GM19099 (cell line): ENCODE measurements around the gene GPC5.

Experiments used
- POLR2A ChIP-seq: IDR thresholded peaks from 3 replicates; pipeline ENCODE4 v1.6.1; 2011; ENCODE audit warnings: low read depth; ENCODE audit not compliant: insufficient read length; ENCODE audit errors: extremely low read depth

Gene GPC5

GRCh38 chr13:92390217-92390616, 991.8 kb downstream of the GPC5 start:
- no peak for TF ChIP-seq POLR2A

- no peak for TF ChIP-seq POLR2A
These were observed 1005.2 kb downstream of the GPC5 start for GRCh38 chr13:92403606-92404005.

GRCh38 chr13:92407858-92408257, 1009.4 kb downstream of the GPC5 start:
- TF ChIP-seq POLR2A: no peak

GRCh38 chr13:92412481-92412880, 1014.1 kb downstream of the GPC5 start:
- TF ChIP-seq POLR2A: no peak

GRCh38 chr13:92412996-92413395, 1014.6 kb downstream of the GPC5 start:
- no peak for TF ChIP-seq POLR2A

GRCh38 chr13:92413452-92413851, 1015.0 kb downstream of the GPC5 start:
- no peak for TF ChIP-seq POLR2A

- TF ChIP-seq POLR2A: no peak
These were observed 1016.4 kb downstream of the GPC5 start for GRCh38 chr13:92414851-92415250.

- no peak for TF ChIP-seq POLR2A
These were observed 1017.4 kb downstream of the GPC5 start for GRCh38 chr13:92415781-92416180.

GRCh38 chr13:92418818-92419412, 1020.5 kb downstream of the GPC5 start:
- TF ChIP-seq POLR2A: no peak

GRCh38 chr13:92429231-92429630, 1030.8 kb downstream of the GPC5 start:
- TF ChIP-seq POLR2A: no peak

- TF ChIP-seq POLR2A: no peak
These were observed 1035.0 kb downstream of the GPC5 start for GRCh38 chr13:92433386-92433785.

- TF ChIP-seq POLR2A: no peak
These were observed 1035.5 kb downstream of the GPC5 start for GRCh38 chr13:92433963-92434362.

- TF ChIP-seq POLR2A: no peak
These were observed 1038.5 kb downstream of the GPC5 start for GRCh38 chr13:92436924-92437323.

GRCh38 chr13:92444244-92444643, 1045.8 kb downstream of the GPC5 start:
- no peak for TF ChIP-seq POLR2A

- no peak for TF ChIP-seq POLR2A
These were observed 1052.6 kb downstream of the GPC5 start for GRCh38 chr13:92451060-92451459.

GRCh38 chr13:92452840-92453239, 1054.4 kb downstream of the GPC5 start:
- no peak for TF ChIP-seq POLR2A

GRCh38 chr13:92459306-92459705, 1060.9 kb downstream of the GPC5 start:
- TF ChIP-seq POLR2A: no peak
